Stimulated activated CD8-positive, alpha-beta memory T cell treated with anti-CD3 and anti-CD28 coated beads, Interleukin-4, amount 100 ng/mL, for 4 hours (primary cell): ENCODE data around the gene PCYOX1L.

ENCODE experiments used
- DNase-seq, 2 donors: peaks; one replicate each; pipeline ENCODE4 v3.0.0-alpha.2; 2020; ENCODE audit warnings: low read depth in 2 of 2, low spot score in 1 of 2

Gene PCYOX1L

GRCh38 chr5:149357370-149358293 lies at the start of gene PCYOX1L:
Gene PCYOX1L (plus strand): TSS chr5:149358046. CDS start chr5:149358069, 23 bp downstream.
- DNase-seq, result peak; percentile 86 to 94

- no peak for DNase-seq
Observed at GRCh38 chr5:149309354-149309753, 48.5 kb upstream of the PCYOX1L start.

GRCh38 chr5:149310488-149310887 lies 47.4 kb upstream of the PCYOX1L start:
- DNase-seq, result no peak

GRCh38 chr5:149310947-149311658 lies 46.7 kb upstream of the PCYOX1L start:
- DNase-seq, result no peak

GRCh38 chr5:149313151-149313841 lies 44.5 kb upstream of the PCYOX1L start:
- no peak for DNase-seq

GRCh38 chr5:149314571-149315111 lies 43.2 kb upstream of the PCYOX1L start:
- DNase-seq, result no peak

GRCh38 chr5:149315753-149316152 lies 42.1 kb upstream of the PCYOX1L start:
- DNase-seq, result no peak

- DNase-seq, result no peak
Observed at GRCh38 chr5:149317281-149318048, 40.4 kb upstream of the PCYOX1L start.

- no peak for DNase-seq
Observed at GRCh38 chr5:149319174-149319573, 38.7 kb upstream of the PCYOX1L start.

- no peak for DNase-seq
Observed at GRCh38 chr5:149320791-149321330, 37.0 kb upstream of the PCYOX1L start.

- DNase-seq, result no peak
Observed at GRCh38 chr5:149322518-149322917, 35.3 kb upstream of the PCYOX1L start.

- no peak for DNase-seq
Observed at GRCh38 chr5:149323210-149323609, 34.6 kb upstream of the PCYOX1L start.

- no peak for DNase-seq
Observed at GRCh38 chr5:149323621-149324205, 34.1 kb upstream of the PCYOX1L start.

GRCh38 chr5:149324641-149325040 lies 33.2 kb upstream of the PCYOX1L start:
- no peak for DNase-seq

GRCh38 chr5:149325166-149325735 lies 32.6 kb upstream of the PCYOX1L start:
- DNase-seq, result no peak

GRCh38 chr5:149325894-149326293 lies 32.0 kb upstream of the PCYOX1L start:
- DNase-seq, result no peak

GRCh38 chr5:149326611-149327010 lies 31.2 kb upstream of the PCYOX1L start:
- DNase-seq, result no peak

- DNase-seq, result no peak
Observed at GRCh38 chr5:149328177-149328576, 29.7 kb upstream of the PCYOX1L start.

- DNase-seq, result no peak
Observed at GRCh38 chr5:149333711-149334443, 24.0 kb upstream of the PCYOX1L start.
